ENCODE measurements around the gene C1QBP.
"Not testable (repeated sequence)": the region's sequence is repeated elsewhere in the genome, so short reads cannot be mapped to it uniquely, and the experiment has no call there.

C1QBP gene

GRCh38 chr17:5438716-5439445 is at the start of gene C1QBP:
Gene C1QBP, minus strand, starts transcription at chr17:5439155. Its CDS starts 82 bp downstream, at chr17:5439073.
- DNase-seq (ENCODE audit: low spot score), result peak; percentile 94

- DNase-seq (ENCODE audit: low spot score), result no peak
Observed at GRCh38 chr17:5488752-5489151, 49.8 kb upstream of the C1QBP start.

- peak; percentile 100 for DNase-seq (ENCODE audit: low spot score)
Observed at GRCh38 chr17:5486206-5487124, 47.5 kb upstream of the C1QBP start, which contains the start of gene MIS12. Gene MIS12, plus strand, starts transcription at chr17:5486566. Its CDS starts 2,297 bp downstream, at chr17:5488863.

GRCh38 chr17:5485270-5486205 is 46.6 kb upstream of the C1QBP start, which contains the start of gene DERL2:
Gene DERL2, minus strand, starts transcription at chr17:5486178. Its CDS starts 17 bp downstream, at chr17:5486161.
- DNase-seq (ENCODE audit: low spot score), result peak; percentile 21

DNA sequence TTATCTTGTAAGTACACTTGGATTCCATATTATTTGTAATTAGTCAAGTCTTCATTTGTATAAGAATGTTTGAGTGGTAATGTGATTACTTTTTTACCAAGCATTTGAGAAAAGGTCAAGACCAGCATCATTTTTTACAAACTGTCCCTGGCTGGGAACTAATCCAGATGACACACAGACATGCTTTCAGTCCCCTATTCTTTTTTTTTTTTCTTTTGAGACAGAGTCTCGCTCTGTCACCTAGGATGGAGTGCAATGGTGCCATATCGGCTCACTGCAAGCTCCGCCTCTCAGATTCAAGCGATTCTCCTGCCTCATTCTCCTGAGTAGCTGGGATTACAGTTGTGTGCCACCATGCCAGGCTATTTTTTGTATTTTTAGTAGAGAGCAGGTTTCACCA is 42.5 kb upstream of the C1QBP start:
- DNase-seq (ENCODE audit: low spot score), result no peak

GRCh38 chr17:5480962-5481361 is 42.0 kb upstream of the C1QBP start:
- DNase-seq (ENCODE audit: low spot score), result no peak

GRCh38 chr17:5478992-5479391 is 40.0 kb upstream of the C1QBP start:
- no peak for DNase-seq (ENCODE audit: low spot score)

DNA sequence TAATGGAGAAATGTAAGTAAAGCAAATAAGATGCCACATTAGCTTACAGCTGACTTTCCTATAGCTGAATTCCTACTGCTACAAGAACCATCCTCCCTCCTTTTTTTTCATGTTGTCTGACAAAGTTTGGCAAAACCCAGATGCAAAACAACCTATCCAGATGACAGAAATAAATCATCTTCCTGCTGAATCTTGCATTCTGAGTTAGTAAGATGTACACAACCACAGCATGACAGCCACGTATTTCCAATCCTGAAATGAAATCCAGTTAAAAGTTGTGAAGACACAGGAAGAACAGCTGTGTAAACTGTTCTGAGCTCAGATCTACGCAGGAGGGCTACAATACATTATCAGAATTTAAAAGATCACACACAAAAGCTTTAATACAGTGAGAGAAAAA is 35.0 kb upstream of the C1QBP start:
- no peak for DNase-seq (ENCODE audit: low spot score)

- no peak for DNase-seq (ENCODE audit: low spot score)
Observed at GRCh38 chr17:5472511-5472910, 33.6 kb upstream of the C1QBP start.

GRCh38 chr17:5468075-5468473 is 29.1 kb upstream of the C1QBP start:
- peak; percentile 37 for DNase-seq (ENCODE audit: low spot score)

GRCh38 chr17:5467416-5467815 is 28.5 kb upstream of the C1QBP start:
- DNase-seq (ENCODE audit: low spot score), result no peak

- DNase-seq (ENCODE audit: low spot score), result no peak
Observed at GRCh38 chr17:5466295-5466694, 27.3 kb upstream of the C1QBP start.

- DNase-seq (ENCODE audit: low spot score), result no peak
Observed at GRCh38 chr17:5464717-5465507, 26.0 kb upstream of the C1QBP start.

DNA sequence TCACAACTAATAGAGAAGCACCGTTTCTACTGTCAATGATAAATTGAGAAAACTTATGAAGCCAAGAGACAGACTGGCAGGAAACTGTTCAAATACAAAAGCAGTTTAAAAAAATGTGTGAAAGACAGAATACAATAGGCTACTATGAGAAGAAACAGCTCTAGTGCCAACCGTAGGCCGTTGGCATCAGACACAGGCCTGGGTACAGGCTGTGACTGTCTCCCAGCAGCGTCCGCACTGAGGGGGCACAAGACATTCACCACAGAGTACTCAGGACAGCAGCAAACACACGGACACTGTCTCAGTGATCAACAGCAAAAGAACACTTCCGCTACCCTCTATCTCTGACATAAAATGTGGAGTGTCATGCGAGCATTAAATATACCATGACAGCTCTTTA is 7.8 kb upstream of the C1QBP start:
- DNase-seq (ENCODE audit: low spot score), result no peak

DNA sequence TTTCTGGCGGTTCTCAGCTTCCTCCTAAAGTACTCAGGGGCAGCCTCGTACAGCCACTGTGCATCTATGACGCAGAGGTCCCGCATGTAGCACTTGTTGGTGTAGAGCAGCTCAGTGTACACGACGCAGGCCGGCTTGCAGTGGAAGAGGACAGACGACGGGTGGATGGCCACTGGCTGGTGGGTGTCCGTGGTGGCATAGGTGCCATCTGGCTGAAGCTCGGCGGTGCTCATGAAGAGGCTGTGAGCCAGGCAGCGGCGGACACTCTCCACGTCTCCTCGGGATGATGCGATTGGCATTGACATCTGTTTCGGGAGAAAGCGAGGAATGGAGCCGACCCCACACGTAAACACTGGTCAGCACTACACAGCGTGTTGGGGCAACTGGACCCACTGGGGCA is 5.3 kb upstream of the C1QBP start:
- DNase-seq (ENCODE audit: low spot score), result no peak

DNA sequence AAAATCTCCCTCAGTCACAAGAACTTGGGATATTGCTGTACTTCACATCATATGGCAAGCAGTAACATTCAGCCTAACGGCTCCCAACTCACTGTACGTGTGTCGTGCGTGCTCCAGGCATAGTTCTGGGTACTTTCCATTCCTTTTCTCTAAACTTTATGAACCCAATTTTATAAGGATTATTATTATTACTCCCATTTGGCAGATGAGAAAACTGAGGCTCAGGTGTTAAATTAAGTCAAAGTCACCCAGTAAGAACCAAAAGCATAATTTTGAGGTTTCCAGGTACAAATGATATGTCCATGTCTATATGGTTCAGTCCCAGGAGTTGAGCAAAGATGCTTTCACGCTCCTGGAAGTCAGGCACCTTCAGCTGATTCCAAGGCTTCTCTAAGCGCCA is 4.8 kb upstream of the C1QBP start:
- DNase-seq (ENCODE audit: low spot score), result no peak

GRCh38 chr17:5439446-5439764 is 450 bp upstream of the C1QBP start:
- DNase-seq (ENCODE audit: low spot score), result no peak

GRCh38 chr17:5437721-5438317 is 1.1 kb downstream of the C1QBP start:
- no peak for DNase-seq (ENCODE audit: low spot score)

DNA sequence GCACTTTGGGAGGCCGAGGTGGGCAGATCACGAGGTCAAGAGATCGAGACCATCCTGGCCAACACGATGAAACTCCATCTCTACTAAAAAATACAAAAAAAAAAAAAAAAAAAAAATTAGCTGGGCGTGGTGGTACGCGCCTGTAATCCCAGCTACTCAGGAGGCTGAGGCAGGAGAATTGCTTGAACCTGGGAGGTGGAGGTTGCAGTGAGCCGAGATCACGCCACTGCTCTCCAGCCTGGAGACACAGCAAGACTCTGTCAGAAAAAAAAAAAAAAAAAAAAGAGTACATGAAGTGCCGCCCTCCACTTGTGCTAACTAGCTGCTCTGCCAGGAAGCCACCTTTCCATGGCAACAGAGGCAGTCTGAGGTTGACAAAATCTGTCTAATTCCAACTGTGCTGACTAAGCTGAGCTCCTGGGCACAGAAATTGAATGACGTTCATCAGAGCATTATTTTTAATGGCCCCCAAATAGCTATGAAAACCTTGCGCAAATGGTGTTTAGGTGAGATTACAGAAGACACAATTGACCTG is 3.1 kb downstream of the C1QBP start:
- DNase-seq (ENCODE audit: low spot score), result not testable (repeated sequence)

DNA sequence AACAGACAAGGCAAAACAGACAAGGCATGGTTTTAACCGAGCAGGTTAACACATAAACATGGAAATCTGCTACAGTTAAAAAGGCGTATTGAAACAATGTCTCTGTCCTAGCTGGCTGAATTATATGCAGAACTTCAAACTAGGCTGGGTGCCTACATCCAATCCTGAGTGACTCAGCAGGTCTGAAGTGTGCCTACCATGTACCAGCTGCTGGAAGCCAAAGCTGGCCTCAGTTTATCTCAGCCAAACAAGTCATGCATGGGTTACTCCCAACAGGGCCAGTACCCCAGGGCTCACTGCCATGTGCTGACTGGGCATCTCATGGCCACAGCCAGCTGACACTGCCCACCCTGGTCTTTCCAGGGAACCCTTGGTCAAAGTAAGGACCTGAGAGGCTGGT is 4.0 kb downstream of the C1QBP start:
- DNase-seq (ENCODE audit: low spot score), result no peak
